RPMI8226 (cell line): ENCODE results near the gene TAL1.

Experiments
- DNase-seq: peaks from one replicate; pipeline ENCODE4 v3.0.0-alpha.2; 2015

TAL1 gene

GRCh38 chr1:47229031-47229885 lies 2.8 kb downstream of the TAL1 start:
- no peak for DNase-seq

GRCh38 chr1:47228644-47229030 lies 3.4 kb downstream of the TAL1 start:
- DNase-seq = no peak

GRCh38 chr1:47227341-47228232 lies 4.4 kb downstream of the TAL1 start:
- peak; percentile 23 for DNase-seq

GRCh38 chr1:47226839-47227215 lies 5.2 kb downstream of the TAL1 start:
- no peak for DNase-seq

GRCh38 chr1:47226121-47226838 lies 5.7 kb downstream of the TAL1 start:
- no peak for DNase-seq

- no peak for DNase-seq
These were observed 6.5 kb downstream of the TAL1 start for GRCh38 chr1:47225430-47226100.

- DNase-seq = no peak
These were observed 7.2 kb downstream of the TAL1 start for GRCh38 chr1:47224676-47225399.

- no peak for DNase-seq
These were observed 7.9 kb downstream of the TAL1 start for GRCh38 chr1:47223921-47224675.

GRCh38 chr1:47223174-47223920 lies 8.7 kb downstream of the TAL1 start:
- DNase-seq = no peak

GRCh38 chr1:47222476-47222875 lies 9.5 kb downstream of the TAL1 start:
- no peak for DNase-seq

- no peak for DNase-seq
These were observed 12.3 kb downstream of the TAL1 start for GRCh38 chr1:47219590-47220220.

- DNase-seq = no peak
These were observed 13.0 kb downstream of the TAL1 start for GRCh38 chr1:47219001-47219400.

GRCh38 chr1:47216278-47217059 lies 15.6 kb downstream of the TAL1 start:
- DNase-seq = no peak

GRCh38 chr1:47215713-47216112 lies 16.3 kb downstream of the TAL1 start:
- DNase-seq = no peak

GRCh38 chr1:47214549-47214948 lies 17.5 kb downstream of the TAL1 start:
- DNase-seq = no peak

- no peak for DNase-seq
These were observed 18.6 kb downstream of the TAL1 start for GRCh38 chr1:47213230-47213963.

GRCh38 chr1:47212636-47213229 lies 19.3 kb downstream of the TAL1 start:
- no peak for DNase-seq

GRCh38 chr1:47211796-47212269 lies 20.2 kb downstream of the TAL1 start:
- no peak for DNase-seq
